ENCODE results near the gene TBX6.

DNA sequence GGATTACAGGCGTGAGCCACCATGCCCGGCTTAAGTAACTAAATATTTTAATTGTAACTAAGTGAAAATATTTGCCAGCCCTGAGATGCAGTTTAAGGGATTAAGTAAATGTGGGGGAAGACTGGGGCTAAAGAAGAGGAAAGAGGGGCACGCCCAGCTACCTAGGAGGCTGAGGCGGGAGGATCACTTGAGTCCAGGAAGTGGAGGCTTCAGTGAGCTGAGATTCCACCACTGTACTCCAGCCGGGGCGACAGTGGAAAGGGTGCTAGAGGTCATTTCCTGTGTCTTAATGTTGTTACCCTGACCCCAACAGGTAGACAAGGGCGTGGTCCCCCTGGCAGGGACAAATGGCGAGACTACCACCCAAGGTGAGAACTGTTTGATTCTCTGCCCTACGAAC is 23.4 kb downstream of the TBX6 start:
- TF ChIP-seq, protein P1, sequence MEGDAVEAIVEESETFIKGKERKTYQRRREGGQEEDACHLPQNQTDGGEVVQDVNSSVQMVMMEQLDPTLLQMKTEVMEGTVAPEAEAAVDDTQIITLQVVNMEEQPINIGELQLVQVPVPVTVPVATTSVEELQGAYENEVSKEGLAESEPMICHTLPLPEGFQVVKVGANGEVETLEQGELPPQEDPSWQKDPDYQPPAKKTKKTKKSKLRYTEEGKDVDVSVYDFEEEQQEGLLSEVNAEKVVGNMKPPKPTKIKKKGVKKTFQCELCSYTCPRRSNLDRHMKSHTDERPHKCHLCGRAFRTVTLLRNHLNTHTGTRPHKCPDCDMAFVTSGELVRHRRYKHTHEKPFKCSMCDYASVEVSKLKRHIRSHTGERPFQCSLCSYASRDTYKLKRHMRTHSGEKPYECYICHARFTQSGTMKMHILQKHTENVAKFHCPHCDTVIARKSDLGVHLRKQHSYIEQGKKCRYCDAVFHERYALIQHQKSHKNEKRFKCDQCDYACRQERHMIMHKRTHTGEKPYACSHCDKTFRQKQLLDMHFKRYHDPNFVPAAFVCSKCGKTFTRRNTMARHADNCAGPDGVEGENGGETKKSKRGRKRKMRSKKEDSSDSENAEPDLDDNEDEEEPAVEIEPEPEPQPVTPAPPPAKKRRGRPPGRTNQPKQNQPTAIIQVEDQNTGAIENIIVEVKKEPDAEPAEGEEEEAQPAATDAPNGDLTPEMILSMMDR (IDR thresholded peaks at IDR 0.05; ENCODE audit: low read length), result no peak
- TF ChIP-seq EZH2 (IDR thresholded peaks at IDR 0.05; ENCODE audit: borderline replicate concordance, low read length), result no peak
